Measurements from ENCODE around the gene COL3A1.

COL3A1 gene

GRCh38 chr2:189020179-189020578, 46.0 kb downstream of the COL3A1 start:
- no peak for DNase-seq

GRCh38 chr2:189022053-189022481, 47.9 kb downstream of the COL3A1 start:
- no peak for DNase-seq

GRCh38 chr2:189022492-189022891, 48.3 kb downstream of the COL3A1 start:
- DNase-seq = no peak

- no peak for DNase-seq
Observed at GRCh38 chr2:189024901-189025618, 50.9 kb downstream of the COL3A1 start.

- no peak for DNase-seq
Observed at GRCh38 chr2:189037518-189037917, 63.3 kb downstream of the COL3A1 start.

- no peak for DNase-seq
Observed at GRCh38 chr2:189045836-189046235, 71.7 kb downstream of the COL3A1 start.

GRCh38 chr2:189046320-189046719, 72.1 kb downstream of the COL3A1 start:
- DNase-seq = no peak

GRCh38 chr2:189047171-189047888, 73.2 kb downstream of the COL3A1 start:
- DNase-seq = no peak

- DNase-seq = no peak
Observed at GRCh38 chr2:189048189-189048588, 74.0 kb downstream of the COL3A1 start.

GRCh38 chr2:189049709-189050164, 75.6 kb downstream of the COL3A1 start:
- DNase-seq = no peak

- no peak for DNase-seq
Observed at GRCh38 chr2:189050165-189050712, 76.1 kb downstream of the COL3A1 start.

GRCh38 chr2:189056200-189057106, 82.3 kb downstream of the COL3A1 start:
- no peak for DNase-seq

- no peak for DNase-seq
Observed at GRCh38 chr2:189057316-189057715, 83.1 kb downstream of the COL3A1 start.

GRCh38 chr2:189060096-189060642, 86.0 kb downstream of the COL3A1 start:
- DNase-seq = no peak

Measured in activated CD4-positive, alpha-beta T cell treated with anti-CD3 and anti-CD28 coated beads for 1 hour (primary cell).